Measurements from ENCODE around the gene PLA2G1B. TPM values are rescaled to one million over a fixed set of nuclear protein-coding genes. Genes with fewer than 3 reads are reported as not detected.

Gene PLA2G1B
- total and polyA plus RNA-seq, 2 of the 13 experiments (the other 11 are each of a cell fraction or from before 2014, with no cell fraction given), result 0.33 to 1.4 TPM

DNA sequence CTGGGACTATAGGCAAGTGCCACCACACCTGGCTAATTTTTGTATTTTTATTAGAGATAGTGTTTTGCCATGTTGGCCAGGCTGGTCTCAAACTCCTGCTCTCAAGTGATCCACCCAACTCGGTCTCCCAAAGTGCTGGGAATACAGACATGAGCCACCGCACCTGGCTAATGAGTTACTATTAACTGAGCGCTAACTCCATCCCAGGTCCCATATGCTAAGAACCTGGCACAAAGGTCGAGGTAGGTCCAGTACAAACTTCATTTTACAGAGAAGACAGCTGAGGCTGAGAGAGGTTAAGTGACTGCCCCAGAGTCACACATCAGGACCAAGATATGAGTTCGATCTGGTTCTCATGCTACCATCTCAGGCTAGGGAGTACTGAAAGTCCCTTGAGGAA, 4.5 kb upstream of the PLA2G1B start (continued):
- TF ChIP-seq, protein P1, sequence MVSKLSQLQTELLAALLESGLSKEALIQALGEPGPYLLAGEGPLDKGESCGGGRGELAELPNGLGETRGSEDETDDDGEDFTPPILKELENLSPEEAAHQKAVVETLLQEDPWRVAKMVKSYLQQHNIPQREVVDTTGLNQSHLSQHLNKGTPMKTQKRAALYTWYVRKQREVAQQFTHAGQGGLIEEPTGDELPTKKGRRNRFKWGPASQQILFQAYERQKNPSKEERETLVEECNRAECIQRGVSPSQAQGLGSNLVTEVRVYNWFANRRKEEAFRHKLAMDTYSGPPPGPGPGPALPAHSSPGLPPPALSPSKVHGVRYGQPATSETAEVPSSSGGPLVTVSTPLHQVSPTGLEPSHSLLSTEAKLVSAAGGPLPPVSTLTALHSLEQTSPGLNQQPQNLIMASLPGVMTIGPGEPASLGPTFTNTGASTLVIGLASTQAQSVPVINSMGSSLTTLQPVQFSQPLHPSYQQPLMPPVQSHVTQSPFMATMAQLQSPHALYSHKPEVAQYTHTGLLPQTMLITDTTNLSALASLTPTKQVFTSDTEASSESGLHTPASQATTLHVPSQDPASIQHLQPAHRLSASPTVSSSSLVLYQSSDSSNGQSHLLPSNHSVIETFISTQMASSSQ (IDR thresholded peaks at IDR 0.05; ENCODE audit: low read depth), result peak; percentile 36; the same call in 1 of the 2 replicates
- TF ChIP-seq, protein P1 (CRISPR knock-in tag; IDR thresholded peaks at IDR 0.05; ENCODE audit: borderline replicate concordance), result no peak
- TF ChIP-seq ZNF205 (CRISPR knock-in tag; IDR thresholded peaks at IDR 0.05) (peak; percentile 99), ZMYM2 (CRISPR knock-in tag; IDR thresholded peaks at IDR 0.05) (0 out of 2 replicates have a peak, but pooled peaks have one; percentile 27)

DNA sequence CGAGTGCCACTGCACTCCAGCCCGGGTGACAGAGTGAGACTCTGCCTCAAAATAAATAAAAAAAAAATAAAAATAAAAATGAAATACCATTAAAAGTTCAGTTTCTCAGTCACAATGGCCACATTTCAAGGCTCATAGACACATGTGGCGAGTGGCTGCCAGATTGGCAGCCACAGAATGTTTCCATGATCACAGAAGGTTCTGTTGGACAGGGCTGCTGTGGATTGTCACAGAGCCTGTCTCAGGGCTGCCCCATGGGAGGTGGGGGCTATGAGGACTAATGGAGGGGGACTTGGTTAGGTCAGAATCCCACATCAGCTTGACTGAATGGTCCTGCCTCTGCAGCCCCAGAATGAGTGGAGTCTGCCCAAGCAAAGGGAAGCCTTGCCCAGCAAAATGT, 3.8 kb upstream of the PLA2G1B start:
- no peak overlapping the region for H3K27ac ChIP-seq (ENCODE audit: extremely low read length, insufficient read depth, low read length)
- ChIA-PET POLR2A (interaction anchor here (0.8 to 2.2 kb wide), 3 partner anchors 10 to 40 kb away, joined by 4 to 8 read pairs (median 4); partner anchors contain the start of gene RNU4-2), CTCF (ENCODE audit: low intra/inter-chr PET ratio, low total read pairs) (no interaction called here)
- peaks cover 36% of the 10 kb centered on the region for H3K4me1 ChIP-seq (ENCODE audit: insufficient read depth, low read length)
- peak overlapping the region in 2 of 3 experiments; percentile 37 to 40; a peak in 2 of 6 replicates for H3K4me3 ChIP-seq (replicated peaks in 1 of 3; ENCODE audit: insufficient read depth in 1 of 3, low read depth in 2 of 3, low read length in 3 of 3)
- no TSS peak for BruUV-seq (replicated peaks)
- 15% methylated on average over 3 of the region's 3 CpGs for WGBS (ENCODE audit: low lambda C conversion rate)
- ATAC-seq (no peak), DNase-seq (ENCODE audit: low spot score) (no peak), FAIRE-seq (no peak)
- in situ Hi-C loops (cut with HindIII; ENCODE audit: extremely low pct_ligation_motif_present, low pct_unique_long_range_greater_than_20kb) (no loop called here), intact Hi-C loops (cut with micrococcal nuclease; ENCODE audit: unreplicated experiment) (no loop called here)
- H3K9ac ChIP-seq (ENCODE audit: insufficient read depth, low read depth, low read length), result no peak overlapping the region
- H3K4me2 ChIP-seq (ENCODE audit: low read depth, low read length), result peak overlapping the region; percentile 71
- H2AFZ ChIP-seq (ENCODE audit: low read length), result no peak overlapping the region
- no peaks in the 10 kb centered on the region for H3K36me3 ChIP-seq (replicated peaks in 1 of 2; ENCODE audit: control insufficient read depth in 1 of 2, insufficient read depth in 2 of 2, low read length in 2 of 2)
- peaks cover 4% of the 10 kb centered on the region; the same call in 1 of the 2 replicates for H3K9me3 ChIP-seq (ENCODE audit: low read length)
- H3K79me2 ChIP-seq (ENCODE audit: insufficient read depth, low read length), result no peaks in the 10 kb centered on the region
- H4K20me1 ChIP-seq (ENCODE audit: insufficient read depth, low read length), result no peaks in the 10 kb centered on the region
- 0 out of 5 replicates have a peak, but pooled peaks cover 0 to 2% of the 10 kb centered on the region in 2 experiments for H3K27me3 ChIP-seq (ENCODE audit: control insufficient read depth in 1 of 2, insufficient read depth in 2 of 2, low read length in 2 of 2)
- TF ChIP-seq NFE2L2 (IDR thresholded peaks at IDR 0.05; ENCODE audit: low read length), result no peak
- TF ChIP-seq ZNF605 (CRISPR knock-in tag; IDR thresholded peaks at IDR 0.05), result 0 out of 2 replicates have a peak, but pooled peaks have one; percentile 24
- no peak for TF ChIP-seq SOX13 (IDR thresholded peaks at IDR 0.05)
- TF ChIP-seq SOX13 (CRISPR knock-in tag; conservative IDR thresholded peaks at IDR 0.05 in 1 of 2, IDR thresholded peaks at IDR 0.05 in 1 of 2), result no peak
- TF ChIP-seq, protein P2, sequence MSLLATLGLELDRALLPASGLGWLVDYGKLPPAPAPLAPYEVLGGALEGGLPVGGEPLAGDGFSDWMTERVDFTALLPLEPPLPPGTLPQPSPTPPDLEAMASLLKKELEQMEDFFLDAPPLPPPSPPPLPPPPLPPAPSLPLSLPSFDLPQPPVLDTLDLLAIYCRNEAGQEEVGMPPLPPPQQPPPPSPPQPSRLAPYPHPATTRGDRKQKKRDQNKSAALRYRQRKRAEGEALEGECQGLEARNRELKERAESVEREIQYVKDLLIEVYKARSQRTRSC (CRISPR knock-in tag; IDR thresholded peaks at IDR 0.05; ENCODE audit: low read depth), result no peak
- no peak for TF ChIP-seq SATB2 (CRISPR knock-in tag; IDR thresholded peaks at IDR 0.05)
- 0 out of 2 replicates have a peak, but pooled peaks have one; percentile 23 for TF ChIP-seq ZNF430 (CRISPR knock-in tag; IDR thresholded peaks at IDR 0.05)
- TF ChIP-seq, protein P3, sequence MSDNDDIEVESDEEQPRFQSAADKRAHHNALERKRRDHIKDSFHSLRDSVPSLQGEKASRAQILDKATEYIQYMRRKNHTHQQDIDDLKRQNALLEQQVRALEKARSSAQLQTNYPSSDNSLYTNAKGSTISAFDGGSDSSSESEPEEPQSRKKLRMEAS (IDR thresholded peaks at IDR 0.05), result no peak
- no peak for TF ChIP-seq ZNF670 (CRISPR knock-in tag; IDR thresholded peaks at IDR 0.05; ENCODE audit: borderline replicate concordance)
- TF ChIP-seq, protein P4, sequence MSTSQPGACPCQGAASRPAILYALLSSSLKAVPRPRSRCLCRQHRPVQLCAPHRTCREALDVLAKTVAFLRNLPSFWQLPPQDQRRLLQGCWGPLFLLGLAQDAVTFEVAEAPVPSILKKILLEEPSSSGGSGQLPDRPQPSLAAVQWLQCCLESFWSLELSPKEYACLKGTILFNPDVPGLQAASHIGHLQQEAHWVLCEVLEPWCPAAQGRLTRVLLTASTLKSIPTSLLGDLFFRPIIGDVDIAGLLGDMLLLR (CRISPR knock-in tag; IDR thresholded peaks at IDR 0.05), result no peak
- no peak for TF ChIP-seq SMARCE1 (IDR thresholded peaks at IDR 0.05; ENCODE audit: borderline replicate concordance)
